HCT116 (cell line): ENCODE data around the gene CHST1.

Source experiments
- CTCF ChIP-seq, 3 experiments: fragments of 200-600 bp in 1 of 3; sonication (generic) in 1 of 3; IDR thresholded peaks in 2 of 3; conservative IDR thresholded peaks in 1 of 3; 2 replicates each; pipeline ENCODE4 v1.5.1; 2012 to 2017; ENCODE audit warnings: low read depth in 2 of 3, low read length in 2 of 3, antibody characterized with exemption in 1 of 3, borderline replicate concordance in 1 of 3, control low read depth in 1 of 3, mild to moderate bottlenecking in 1 of 3, mixed read lengths in 1 of 3, mixed run types in 1 of 3, moderate library complexity in 1 of 3; ENCODE audit not compliant: insufficient read depth in 1 of 3
- EZH2 ChIP-seq: fragments of 200-600 bp; sonication (generic); IDR thresholded peaks from 2 replicates; pipeline ENCODE4 v1.6.1; 2017; ENCODE audit warnings: antibody characterized with exemption, mixed run types
- POLR2AphosphoS5 ChIP-seq: IDR thresholded peaks from 2 replicates; pipeline ENCODE4 v1.6.1; 2011; ENCODE audit warnings: mild to moderate bottlenecking, low read depth, low read length, moderate library complexity
- YY1 ChIP-seq: IDR thresholded peaks from 2 replicates; pipeline ENCODE4 v1.6.1; 2011; ENCODE audit warnings: low read length, low read depth, moderate library complexity, mild to moderate bottlenecking; ENCODE audit not compliant: insufficient replicate concordance; ENCODE audit errors: extremely low read depth

- TF ChIP-seq CTCF (IDR thresholded peaks at IDR 0.05 in 2 of 3, conservative IDR thresholded peaks at IDR 0.05 in 1 of 3; ENCODE audit: borderline replicate concordance in 1 of 3, insufficient read depth in 1 of 3, low read depth in 2 of 3, low read length in 2 of 3) (no peak), EZH2 (no peak), YY1 (no peak), POLR2AphosphoS5 (no peak)
Observed at GRCh38 chr11:45620243-45620642, 45.2 kb downstream of the CHST1 start.
